ENCODE results near the gene SEMA3D.

The SEMA3D gene

GRCh38 chr7:85039196-85039923 is 147.5 kb downstream of the SEMA3D start:
- DNase-seq (ENCODE audit: extremely low read depth in 1 of 2, low read depth in 1 of 2): no peak

- no peak for DNase-seq (ENCODE audit: extremely low read depth in 1 of 2, low read depth in 1 of 2)
Measured at GRCh38 chr7:85038466-85038865, 148.4 kb downstream of the SEMA3D start.

- no peak for DNase-seq (ENCODE audit: extremely low read depth in 1 of 2, low read depth in 1 of 2)
Measured at GRCh38 chr7:85033263-85033662, 153.6 kb downstream of the SEMA3D start.

GRCh38 chr7:85031475-85031874 is 155.4 kb downstream of the SEMA3D start:
- no peak for DNase-seq (ENCODE audit: extremely low read depth in 1 of 2, low read depth in 1 of 2)

- no peak for DNase-seq (ENCODE audit: extremely low read depth in 1 of 2, low read depth in 1 of 2)
Measured at GRCh38 chr7:85030893-85031292, 156.0 kb downstream of the SEMA3D start.

- DNase-seq (ENCODE audit: extremely low read depth in 1 of 2, low read depth in 1 of 2): no peak
Measured at GRCh38 chr7:85025312-85025756, 161.5 kb downstream of the SEMA3D start.

- DNase-seq (ENCODE audit: extremely low read depth in 1 of 2, low read depth in 1 of 2): no peak
Measured at GRCh38 chr7:85023916-85024315, 162.9 kb downstream of the SEMA3D start.

GRCh38 chr7:85023066-85023712 is 163.7 kb downstream of the SEMA3D start:
- DNase-seq (ENCODE audit: extremely low read depth in 1 of 2, low read depth in 1 of 2): no peak

GRCh38 chr7:85022064-85022697 is 164.7 kb downstream of the SEMA3D start:
- no peak for DNase-seq (ENCODE audit: extremely low read depth in 1 of 2, low read depth in 1 of 2)

- DNase-seq (ENCODE audit: extremely low read depth in 1 of 2, low read depth in 1 of 2): no peak
Measured at GRCh38 chr7:85021101-85021704, 165.7 kb downstream of the SEMA3D start.

- DNase-seq (ENCODE audit: extremely low read depth in 1 of 2, low read depth in 1 of 2): no peak
Measured at GRCh38 chr7:85019778-85020177, 167.1 kb downstream of the SEMA3D start.

- DNase-seq (ENCODE audit: extremely low read depth in 1 of 2, low read depth in 1 of 2): no peak
Measured at GRCh38 chr7:85019176-85019575, 167.7 kb downstream of the SEMA3D start.

- no peak for DNase-seq (ENCODE audit: extremely low read depth in 1 of 2, low read depth in 1 of 2)
Measured at GRCh38 chr7:85018498-85018897, 168.4 kb downstream of the SEMA3D start.

GRCh38 chr7:85016286-85016685 is 170.6 kb downstream of the SEMA3D start:
- no peak for DNase-seq (ENCODE audit: extremely low read depth in 1 of 2, low read depth in 1 of 2)

GRCh38 chr7:85014936-85015660 is 171.8 kb downstream of the SEMA3D start:
- no peak for DNase-seq (ENCODE audit: extremely low read depth in 1 of 2, low read depth in 1 of 2)

- no peak for DNase-seq (ENCODE audit: extremely low read depth in 1 of 2, low read depth in 1 of 2)
Measured at GRCh38 chr7:85011127-85011526, 175.7 kb downstream of the SEMA3D start.

- no peak for DNase-seq (ENCODE audit: extremely low read depth in 1 of 2, low read depth in 1 of 2)
Measured at GRCh38 chr7:85010306-85010705, 176.6 kb downstream of the SEMA3D start.

- DNase-seq (ENCODE audit: extremely low read depth in 1 of 2, low read depth in 1 of 2): no peak
Measured at GRCh38 chr7:85006754-85007153, 180.1 kb downstream of the SEMA3D start.

GRCh38 chr7:85004402-85004801 is 182.5 kb downstream of the SEMA3D start:
- no peak for DNase-seq (ENCODE audit: extremely low read depth in 1 of 2, low read depth in 1 of 2)

- no peak for DNase-seq (ENCODE audit: extremely low read depth in 1 of 2, low read depth in 1 of 2)
Measured at GRCh38 chr7:85001495-85002345, 185.1 kb downstream of the SEMA3D start.
